B cell (primary cell): Measurements from ENCODE around the gene IKZF2.

Experiments used
- CTCF ChIP-seq: fragments of 200-600 bp; IDR thresholded peaks from one replicate; pipeline ENCODE4 v1.8.0; 2022; ENCODE audit warnings: antibody characterized with exemption, mild to moderate bottlenecking
- EZH2 ChIP-seq: IDR thresholded peaks from 2 replicates; pipeline ENCODE4 v1.6.1; 2012; ENCODE audit warnings: borderline replicate concordance, low read depth, mild to moderate bottlenecking, moderate library complexity, low read length; ENCODE audit not compliant: insufficient read depth, poor library complexity, severe bottlenecking

DNA sequence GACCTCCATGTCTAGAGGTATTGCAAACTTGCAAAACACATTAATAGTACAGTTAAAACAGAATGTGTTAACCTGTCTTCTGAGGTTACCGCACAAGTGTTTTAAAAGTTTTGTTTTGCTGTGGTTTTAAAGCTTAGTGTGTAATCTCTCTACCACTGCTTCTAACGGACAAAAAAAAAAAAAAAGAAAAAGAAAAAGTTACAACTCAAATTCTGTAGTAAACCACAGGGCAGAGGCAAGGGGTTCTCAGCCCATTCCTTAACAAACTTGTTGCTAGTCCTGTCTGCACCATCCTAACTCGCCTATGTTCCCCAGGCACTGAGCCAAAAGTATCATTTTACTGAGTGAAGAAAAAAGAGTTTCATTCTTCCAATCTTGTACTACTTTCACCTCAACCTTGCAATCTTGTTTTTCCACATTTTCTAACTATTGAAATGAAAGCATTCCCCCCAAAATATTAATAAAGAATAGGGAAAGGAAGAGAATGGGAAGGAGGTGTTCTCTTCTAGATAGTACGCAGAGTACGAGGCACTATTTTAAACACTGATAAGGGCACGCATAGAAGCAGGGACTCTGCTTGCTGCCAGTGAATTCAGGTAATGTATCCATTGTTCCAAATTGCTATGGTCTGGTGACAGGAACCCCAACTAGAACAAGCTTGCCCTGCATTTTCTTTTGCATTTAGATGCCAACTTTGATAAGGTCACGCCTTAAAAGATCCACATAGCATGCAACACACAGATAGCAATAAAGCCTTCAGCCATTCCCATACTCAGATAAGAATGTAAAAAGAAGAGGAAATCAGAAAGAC, 47.1 kb downstream of the IKZF2 start:
- TF ChIP-seq CTCF, result no peak
- TF ChIP-seq EZH2, result no peak
